ENCODE measurements around the gene RAI1.

DNA sequence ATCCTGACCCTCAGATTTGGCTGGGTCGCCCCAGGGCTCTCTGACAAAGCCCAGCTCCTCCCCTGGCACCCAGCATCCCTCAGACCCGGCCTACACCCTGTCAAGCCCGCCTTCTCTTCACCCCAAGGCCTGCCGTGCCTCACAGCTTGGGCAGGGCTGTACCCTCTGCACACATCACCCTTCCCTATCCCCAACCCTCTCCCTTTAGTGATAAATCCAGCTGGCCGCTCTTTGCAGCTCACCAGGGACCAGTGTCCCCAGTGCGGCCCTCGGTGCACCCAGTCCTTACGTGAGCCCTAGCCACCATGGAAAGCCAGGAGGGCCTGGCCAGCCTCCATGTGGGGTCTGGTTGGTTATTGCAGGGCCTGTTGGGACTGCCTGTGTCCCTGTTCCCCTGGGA lies 74.5 kb downstream of the RAI1 start:
- TF ChIP-seq, protein P1, sequence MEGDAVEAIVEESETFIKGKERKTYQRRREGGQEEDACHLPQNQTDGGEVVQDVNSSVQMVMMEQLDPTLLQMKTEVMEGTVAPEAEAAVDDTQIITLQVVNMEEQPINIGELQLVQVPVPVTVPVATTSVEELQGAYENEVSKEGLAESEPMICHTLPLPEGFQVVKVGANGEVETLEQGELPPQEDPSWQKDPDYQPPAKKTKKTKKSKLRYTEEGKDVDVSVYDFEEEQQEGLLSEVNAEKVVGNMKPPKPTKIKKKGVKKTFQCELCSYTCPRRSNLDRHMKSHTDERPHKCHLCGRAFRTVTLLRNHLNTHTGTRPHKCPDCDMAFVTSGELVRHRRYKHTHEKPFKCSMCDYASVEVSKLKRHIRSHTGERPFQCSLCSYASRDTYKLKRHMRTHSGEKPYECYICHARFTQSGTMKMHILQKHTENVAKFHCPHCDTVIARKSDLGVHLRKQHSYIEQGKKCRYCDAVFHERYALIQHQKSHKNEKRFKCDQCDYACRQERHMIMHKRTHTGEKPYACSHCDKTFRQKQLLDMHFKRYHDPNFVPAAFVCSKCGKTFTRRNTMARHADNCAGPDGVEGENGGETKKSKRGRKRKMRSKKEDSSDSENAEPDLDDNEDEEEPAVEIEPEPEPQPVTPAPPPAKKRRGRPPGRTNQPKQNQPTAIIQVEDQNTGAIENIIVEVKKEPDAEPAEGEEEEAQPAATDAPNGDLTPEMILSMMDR (IDR thresholded peaks at IDR 0.05), result no peak
- TF ChIP-seq POLR2A (IDR thresholded peaks at IDR 0.05), result no peak
